Ammon's horn (tissue), 1 donor: ENCODE data around the gene ACTL9.
"Not testable (repeated sequence)": the region's sequence is repeated elsewhere in the genome, so short reads cannot be mapped to it uniquely, and the experiment has no call there.

ENCODE experiments used
- DNase-seq: peaks from one replicate; pipeline ENCODE4 v3.0.0-alpha.2; 2016; ENCODE audit warnings: low spot score

ACTL9 gene

GRCh38 chr19:8698433-8699063 is at the start of gene ACTL9:
Gene ACTL9 (minus strand): TSS chr19:8698795. CDS start chr19:8698701, 94 bp downstream.
- DNase-seq, result no peak

GRCh38 chr19:8739291-8740065 is 40.9 kb upstream of the ACTL9 start:
- DNase-seq, result not testable (repeated sequence)

DNA sequence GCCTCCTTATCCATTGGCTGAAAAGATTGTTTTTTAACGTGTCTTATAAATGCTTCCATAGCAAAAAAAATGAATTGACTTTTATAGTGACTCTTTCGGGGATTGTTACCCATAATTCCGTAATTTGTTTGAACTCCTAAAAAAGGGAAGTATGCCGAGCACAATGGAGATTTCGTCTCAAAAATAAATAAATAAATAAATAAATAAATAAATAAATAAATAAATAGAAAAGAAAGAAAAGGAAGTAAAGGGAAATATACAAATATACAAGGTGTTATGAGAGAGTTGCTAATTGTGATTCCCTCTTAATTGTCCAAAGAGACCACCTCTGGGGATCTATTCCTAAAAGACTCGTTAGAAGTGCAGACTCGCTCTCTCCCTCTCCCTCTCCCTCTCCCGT is 39.8 kb upstream of the ACTL9 start:
- no peak for DNase-seq

GRCh38 chr19:8731428-8732169 is 33.0 kb upstream of the ACTL9 start:
- DNase-seq, result no peak

DNA sequence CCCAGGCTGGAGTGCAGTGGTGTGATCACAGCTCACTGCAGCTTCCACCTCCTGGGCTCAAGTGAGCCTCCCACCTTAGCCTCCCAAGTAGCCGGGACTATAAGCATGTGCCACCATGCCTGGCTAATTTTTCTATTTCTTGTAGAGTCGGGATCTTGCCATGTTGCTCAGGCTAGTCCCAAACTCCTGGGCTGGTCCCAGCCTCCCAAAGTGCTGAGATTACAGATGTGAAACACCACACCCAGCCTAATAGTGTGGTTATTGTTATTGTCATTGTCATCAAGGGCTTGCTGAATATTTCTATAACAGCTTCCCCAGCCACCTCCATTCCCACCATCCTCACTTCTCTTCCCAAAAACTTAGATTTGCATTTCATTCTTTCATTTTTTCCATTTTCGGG is 25.7 kb upstream of the ACTL9 start:
- DNase-seq, result no peak

DNA sequence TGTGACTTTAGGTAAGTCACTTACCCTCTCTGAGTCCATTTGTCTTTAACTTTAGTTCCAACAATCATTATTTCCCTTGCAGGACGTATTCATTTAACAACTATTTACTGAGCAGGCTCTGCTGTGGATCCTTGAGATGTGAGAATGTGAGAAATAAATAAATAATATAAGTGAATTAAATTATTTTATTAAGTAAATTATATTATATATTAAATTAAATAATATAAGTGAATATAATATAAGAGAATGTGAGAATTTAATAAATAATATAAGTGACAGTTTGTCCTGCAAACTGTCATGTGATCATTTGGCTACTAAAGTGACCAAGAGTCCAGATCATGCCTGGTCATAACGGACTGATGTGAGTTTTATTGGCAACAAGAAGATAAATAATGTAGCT is 23.4 kb upstream of the ACTL9 start:
- DNase-seq, result no peak

DNA sequence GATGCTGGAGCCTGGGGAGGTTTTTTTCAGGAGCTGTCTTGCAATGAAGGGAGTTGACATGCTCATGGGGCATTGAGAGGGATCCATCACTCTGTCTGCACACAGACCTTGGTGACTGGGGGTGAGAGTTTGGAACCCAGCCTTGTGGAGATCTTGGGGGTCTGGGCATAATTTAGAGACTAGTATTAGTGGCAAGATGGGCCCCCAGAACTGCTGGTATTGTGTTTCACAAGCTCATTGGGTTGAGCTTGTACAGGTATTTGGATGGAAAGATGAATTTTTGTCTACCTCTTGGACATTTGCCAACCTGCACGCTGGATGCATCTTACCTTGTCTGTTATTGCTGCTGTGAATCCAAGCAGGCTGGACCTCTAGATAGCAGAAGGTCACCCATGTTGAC is 22.7 kb upstream of the ACTL9 start, which contains the start of gene OR2Z1:
TSS of gene OR2Z1 (plus strand) at position 301 of the 400 bp plus-strand sequence. CDS start 9,395 bp downstream, outside the sequence.
- no peak for DNase-seq

- DNase-seq, result not testable (repeated sequence)
Measured at GRCh38 chr19:8710337-8710736, 11.7 kb upstream of the ACTL9 start.

- no peak for DNase-seq
Measured at GRCh38 chr19:8705742-8706141, 7.1 kb upstream of the ACTL9 start.

DNA sequence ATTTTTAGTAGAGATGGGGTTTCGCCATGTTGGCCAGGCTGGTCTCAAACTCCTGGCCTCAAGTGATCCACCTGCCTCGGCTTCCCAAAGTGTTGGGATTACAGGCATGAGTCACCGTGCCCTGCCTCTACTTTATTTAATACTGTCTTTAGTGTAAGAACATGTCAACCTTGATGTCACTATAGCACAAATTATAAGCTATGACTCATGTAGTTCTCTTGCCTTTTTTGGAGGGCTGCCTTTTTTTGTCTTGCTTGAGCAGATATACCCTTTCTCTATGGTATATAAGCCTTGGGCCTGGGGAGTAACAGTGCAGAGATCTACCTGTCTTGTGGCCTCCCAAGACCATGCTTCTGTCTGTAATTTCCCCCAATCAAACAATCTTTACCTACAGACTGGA is 6.7 kb upstream of the ACTL9 start:
- not testable (repeated sequence) for DNase-seq

GRCh38 chr19:8703223-8703622 is 4.6 kb upstream of the ACTL9 start:
- no peak for DNase-seq

DNA sequence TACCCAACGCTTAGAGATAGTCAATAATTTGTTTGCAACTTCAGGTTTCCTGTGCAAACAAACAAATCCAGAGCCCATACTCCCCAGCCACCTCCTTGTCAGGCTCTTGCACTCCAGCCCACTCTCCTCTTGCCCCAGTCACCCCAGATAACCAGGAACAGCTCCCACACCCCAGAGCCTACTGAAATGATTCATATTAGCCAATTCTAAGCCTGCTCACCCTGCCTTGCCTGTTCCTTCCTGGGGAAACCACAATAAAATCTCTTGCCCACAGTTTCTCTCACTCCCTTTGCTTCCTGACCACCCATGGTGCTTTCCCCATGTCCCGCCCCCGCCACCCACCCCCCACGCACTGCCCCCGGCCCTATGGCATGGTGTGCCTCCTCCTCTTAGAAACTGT is 3.8 kb upstream of the ACTL9 start:
- no peak for DNase-seq

DNA sequence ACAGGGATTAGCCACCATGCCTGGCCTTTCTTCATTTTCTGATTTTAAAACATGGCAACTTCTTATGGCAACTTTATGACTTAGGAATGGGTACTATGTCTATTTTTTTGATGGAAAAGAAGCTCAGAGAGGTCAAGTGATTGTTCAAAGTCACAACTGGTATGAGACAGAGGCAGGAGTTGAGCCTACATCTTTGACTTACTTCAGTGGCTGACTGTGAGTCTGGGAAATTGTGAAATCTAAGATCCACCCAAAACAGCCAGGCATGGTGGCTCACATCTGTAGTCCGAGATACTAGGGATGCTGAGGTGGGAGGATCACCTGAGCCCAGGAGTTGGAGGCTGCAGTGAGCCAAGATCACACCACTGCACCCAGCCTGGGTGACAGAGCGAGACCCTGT is 2.4 kb upstream of the ACTL9 start:
- no peak for DNase-seq

DNA sequence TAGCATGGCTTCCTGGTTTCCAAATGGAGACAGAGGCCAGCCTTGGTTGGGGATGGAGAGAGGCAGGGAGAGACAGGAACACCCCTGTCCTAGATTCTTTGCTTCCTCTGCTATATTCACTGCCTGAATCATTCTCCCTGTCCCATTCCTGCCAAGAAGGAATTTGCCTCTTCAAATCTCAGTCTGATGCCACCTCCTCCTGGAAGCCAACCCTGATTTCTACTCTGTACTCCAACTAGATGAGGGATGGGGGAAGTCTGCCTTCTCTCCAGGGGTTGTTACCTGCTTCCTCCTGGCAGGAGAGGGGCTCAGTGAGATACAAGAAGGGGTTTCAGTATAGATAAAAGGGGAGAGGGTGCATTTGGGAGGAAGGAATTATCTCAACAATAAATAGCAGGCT is 1.3 kb upstream of the ACTL9 start:
- no peak for DNase-seq

GRCh38 chr19:8697671-8698432 is 743 bp downstream of the ACTL9 start:
- no peak for DNase-seq

DNA sequence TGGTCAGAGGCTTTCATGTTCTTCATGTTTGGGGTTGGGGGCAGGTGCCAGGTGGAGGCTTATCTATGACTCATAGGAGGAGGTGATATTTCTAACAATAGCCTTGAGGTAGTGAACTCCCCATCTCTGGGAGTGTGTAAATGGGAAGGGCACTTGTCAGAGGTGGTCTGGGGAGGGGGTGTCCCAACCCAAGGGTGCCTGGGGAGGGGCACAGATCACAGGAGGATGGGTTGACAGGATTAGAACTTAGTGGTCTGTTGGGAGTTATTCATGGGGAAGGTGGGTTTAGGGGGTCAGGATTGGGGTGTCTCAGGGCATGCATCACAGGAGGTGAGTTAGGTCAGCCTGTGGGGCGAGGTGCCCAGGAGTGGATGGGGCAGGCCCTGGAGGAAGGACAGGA is 1.6 kb downstream of the ACTL9 start:
- no peak for DNase-seq

- no peak for DNase-seq
Measured at GRCh38 chr19:8695911-8696310, 2.7 kb downstream of the ACTL9 start.

DNA sequence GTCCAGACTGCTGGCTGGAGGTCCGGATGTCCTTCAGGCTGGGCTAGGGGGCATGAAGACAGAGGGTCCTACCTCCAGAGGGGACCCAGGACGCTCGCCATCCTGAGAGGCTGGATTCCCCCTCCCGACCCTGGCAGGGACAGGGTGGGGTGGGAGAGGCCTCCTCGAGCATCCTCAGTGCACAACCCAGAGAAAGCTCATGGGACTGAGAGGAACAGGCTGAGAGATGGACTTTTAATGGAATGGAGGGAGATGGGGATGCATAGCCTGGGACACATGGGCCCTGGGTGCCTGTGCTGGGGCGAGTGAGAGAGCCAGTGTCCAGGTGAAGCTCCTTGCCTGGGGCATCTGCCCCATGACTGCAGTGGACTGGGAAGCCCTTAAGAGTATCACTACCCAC is 3.1 kb downstream of the ACTL9 start:
- no peak for DNase-seq

GRCh38 chr19:8690753-8691539 is 7.6 kb downstream of the ACTL9 start:
- no peak for DNase-seq

DNA sequence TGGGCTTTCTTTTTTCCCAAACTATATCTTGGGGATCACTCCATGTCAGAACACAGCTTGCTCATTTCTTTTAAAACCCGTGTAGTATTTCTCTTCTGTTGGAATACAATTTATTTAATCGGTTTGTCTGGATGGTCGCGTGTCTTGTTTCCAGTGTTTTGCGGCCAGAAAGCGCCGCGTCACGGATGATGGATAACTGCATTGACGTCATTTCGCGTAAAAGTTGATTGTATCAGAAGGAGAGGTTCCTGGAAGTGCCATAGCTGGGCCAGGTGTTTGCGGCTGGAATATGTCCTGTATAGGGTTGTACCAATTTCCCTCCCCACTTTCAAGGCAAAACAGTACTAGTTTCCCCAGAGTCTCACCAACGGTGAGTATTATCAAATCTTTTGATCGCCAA is 9.7 kb downstream of the ACTL9 start:
- DNase-seq, result no peak

GRCh38 chr19:8686549-8686948 is 12.0 kb downstream of the ACTL9 start:
- DNase-seq, result no peak
